Stimulated activated CD4-positive, alpha-beta T cell treated with anti-CD3 and anti-CD28 coated beads, Interleukin-15, amount 100 ng/mL, for 1 hour (primary cell): Measurements from ENCODE around the gene TMEM240.
"Not testable (repeated sequence)": the region's sequence is repeated elsewhere in the genome, so short reads cannot be mapped to it uniquely, and the experiment has no call there.

Source experiments
- DNase-seq, 2 donors: peaks; one replicate each; pipeline ENCODE4 v3.0.0-alpha.2; 2020; ENCODE audit warnings: low read depth in 1 of 2, low spot score in 1 of 2

TMEM240 gene

GRCh38 chr1:1557688-1558087 is 17.3 kb upstream of the TMEM240 start:
- DNase-seq: not testable (repeated sequence)

GRCh38 chr1:1556961-1557360 is 16.5 kb upstream of the TMEM240 start:
- DNase-seq: not testable (repeated sequence)

GRCh38 chr1:1556505-1556904 is 16.1 kb upstream of the TMEM240 start:
- no peak for DNase-seq

- DNase-seq: no peak
Observed at GRCh38 chr1:1554926-1555915, 14.8 kb upstream of the TMEM240 start.

GRCh38 chr1:1554550-1554925 is 14.1 kb upstream of the TMEM240 start:
- no peak for DNase-seq

GRCh38 chr1:1553821-1554494 is 13.5 kb upstream of the TMEM240 start:
- DNase-seq: no peak

GRCh38 chr1:1552263-1552639 is 11.8 kb upstream of the TMEM240 start:
- DNase-seq: no peak

GRCh38 chr1:1551524-1552262 is 11.3 kb upstream of the TMEM240 start:
- DNase-seq: no peak

GRCh38 chr1:1550591-1551432 is 10.4 kb upstream of the TMEM240 start:
- no peak for DNase-seq

- DNase-seq: no peak
Observed at GRCh38 chr1:1550087-1550486, 9.7 kb upstream of the TMEM240 start.

- DNase-seq: no peak
Observed at GRCh38 chr1:1548591-1548990, 8.2 kb upstream of the TMEM240 start.

- DNase-seq: no peak
Observed at GRCh38 chr1:1547476-1547875, 7.1 kb upstream of the TMEM240 start.

- no peak for DNase-seq
Observed at GRCh38 chr1:1547011-1547410, 6.6 kb upstream of the TMEM240 start.

GRCh38 chr1:1545946-1546737 is 5.7 kb upstream of the TMEM240 start:
- no peak for DNase-seq

- no peak for DNase-seq
Observed at GRCh38 chr1:1544544-1544943, 4.1 kb upstream of the TMEM240 start.

- no peak for DNase-seq
Observed at GRCh38 chr1:1543706-1544099, 3.3 kb upstream of the TMEM240 start.

GRCh38 chr1:1542766-1543705 is 2.6 kb upstream of the TMEM240 start:
- DNase-seq: no peak

- DNase-seq: no peak
Observed at GRCh38 chr1:1541956-1542765, 1.7 kb upstream of the TMEM240 start.
